ENCODE data around the gene MEI4. TPM values are rescaled to one million over a fixed set of nuclear protein-coding genes. Genes with fewer than 3 reads are reported as not detected.

Gene MEI4
- total RNA-seq, 3 donors from 2014 or later, result not detected

- H3K4me3 ChIP-seq, result no peak overlapping the region
Measured at GRCh38 chr6:77763124-77763523, 110.3 kb downstream of the MEI4 start.

GRCh38 chr6:77764364-77764763 is 111.5 kb downstream of the MEI4 start:
- TF ChIP-seq CTCF (IDR thresholded peaks at IDR 0.05) (no peak), POLR2AphosphoS5 (IDR thresholded peaks at IDR 0.05) (no peak), POLR2A (IDR thresholded peaks at IDR 0.05) (no peak)
- no peaks in the 10 kb centered on the region for H3K27me3 ChIP-seq
- H3K27ac ChIP-seq, result no peak overlapping the region
- no peak overlapping the region for H3K4me3 ChIP-seq
- intact Hi-C loops (cut with DNase I; ENCODE audit: low total_unique reads), result no loop called here
- no peaks in the 10 kb centered on the region for H3K36me3 ChIP-seq
- no peaks in the 10 kb centered on the region for H3K9me3 ChIP-seq
- no peaks in the 10 kb centered on the region for H3K4me1 ChIP-seq
- DNase-seq (ENCODE audit: low spot score in 2 of 2), result no peak

More at GRCh38 chr6:77763124-77763523, 110.3 kb downstream of the MEI4 start:
- TF ChIP-seq POLR2A (IDR thresholded peaks at IDR 0.05) (no peak), POLR2AphosphoS5 (IDR thresholded peaks at IDR 0.05) (no peak), CTCF (IDR thresholded peaks at IDR 0.05) (no peak)
- intact Hi-C loops (cut with DNase I; ENCODE audit: low total_unique reads), result no loop called here
- Histone ChIP-seq H3K27me3 (no peaks in the 10 kb centered on the region), H3K36me3 (no peaks in the 10 kb centered on the region), H3K9me3 (no peaks in the 10 kb centered on the region), H3K27ac (no peak overlapping the region), H3K4me1 (no peaks in the 10 kb centered on the region)
- no peak for DNase-seq (ENCODE audit: low spot score in 2 of 2)

- Histone ChIP-seq H3K36me3 (no peaks in the 10 kb centered on the region), H3K4me1 (no peaks in the 10 kb centered on the region), H3K4me3 (no peak overlapping the region), H3K9me3 (no peaks in the 10 kb centered on the region), H3K27ac (no peak overlapping the region), H3K27me3 (no peaks in the 10 kb centered on the region)
- DNase-seq (ENCODE audit: low spot score in 2 of 2), result no peak
- intact Hi-C loops (cut with DNase I; ENCODE audit: low total_unique reads), result no loop called here
- TF ChIP-seq POLR2AphosphoS5 (IDR thresholded peaks at IDR 0.05) (no peak), POLR2A (IDR thresholded peaks at IDR 0.05) (no peak), CTCF (IDR thresholded peaks at IDR 0.05) (no peak)
Measured at GRCh38 chr6:77773157-77773822, 120.5 kb downstream of the MEI4 start.

- no peak for TF ChIP-seq POLR2AphosphoS5 (IDR thresholded peaks at IDR 0.05)
- TF ChIP-seq POLR2A (IDR thresholded peaks at IDR 0.05), result no peak
- TF ChIP-seq CTCF (IDR thresholded peaks at IDR 0.05), result no peak
- no peaks in the 10 kb centered on the region for H3K36me3 ChIP-seq
- H3K4me3 ChIP-seq, result no peak overlapping the region
- intact Hi-C loops (cut with DNase I; ENCODE audit: low total_unique reads), result no loop called here
- no peaks in the 10 kb centered on the region for H3K9me3 ChIP-seq
- no peaks in the 10 kb centered on the region for H3K4me1 ChIP-seq
- no peaks in the 10 kb centered on the region for H3K27me3 ChIP-seq
- H3K27ac ChIP-seq, result no peak overlapping the region
- no peak for DNase-seq (ENCODE audit: low spot score in 2 of 2)
Measured at GRCh38 chr6:77774457-77774856, 121.6 kb downstream of the MEI4 start.

- Histone ChIP-seq H3K27me3 (no peaks in the 10 kb centered on the region), H3K9me3 (no peaks in the 10 kb centered on the region), H3K27ac (no peak overlapping the region), H3K4me1 (no peaks in the 10 kb centered on the region), H3K36me3 (no peaks in the 10 kb centered on the region), H3K4me3 (no peak overlapping the region)
- TF ChIP-seq POLR2AphosphoS5 (IDR thresholded peaks at IDR 0.05) (no peak), CTCF (IDR thresholded peaks at IDR 0.05) (no peak), POLR2A (IDR thresholded peaks at IDR 0.05) (no peak)
- DNase-seq (ENCODE audit: low spot score in 2 of 2), result no peak
- intact Hi-C loops (cut with DNase I; ENCODE audit: low total_unique reads), result no loop called here
Measured at GRCh38 chr6:77776441-77776840, 123.6 kb downstream of the MEI4 start.
